ENCODE results near the gene TAGLN.

TAGLN gene

DNA sequence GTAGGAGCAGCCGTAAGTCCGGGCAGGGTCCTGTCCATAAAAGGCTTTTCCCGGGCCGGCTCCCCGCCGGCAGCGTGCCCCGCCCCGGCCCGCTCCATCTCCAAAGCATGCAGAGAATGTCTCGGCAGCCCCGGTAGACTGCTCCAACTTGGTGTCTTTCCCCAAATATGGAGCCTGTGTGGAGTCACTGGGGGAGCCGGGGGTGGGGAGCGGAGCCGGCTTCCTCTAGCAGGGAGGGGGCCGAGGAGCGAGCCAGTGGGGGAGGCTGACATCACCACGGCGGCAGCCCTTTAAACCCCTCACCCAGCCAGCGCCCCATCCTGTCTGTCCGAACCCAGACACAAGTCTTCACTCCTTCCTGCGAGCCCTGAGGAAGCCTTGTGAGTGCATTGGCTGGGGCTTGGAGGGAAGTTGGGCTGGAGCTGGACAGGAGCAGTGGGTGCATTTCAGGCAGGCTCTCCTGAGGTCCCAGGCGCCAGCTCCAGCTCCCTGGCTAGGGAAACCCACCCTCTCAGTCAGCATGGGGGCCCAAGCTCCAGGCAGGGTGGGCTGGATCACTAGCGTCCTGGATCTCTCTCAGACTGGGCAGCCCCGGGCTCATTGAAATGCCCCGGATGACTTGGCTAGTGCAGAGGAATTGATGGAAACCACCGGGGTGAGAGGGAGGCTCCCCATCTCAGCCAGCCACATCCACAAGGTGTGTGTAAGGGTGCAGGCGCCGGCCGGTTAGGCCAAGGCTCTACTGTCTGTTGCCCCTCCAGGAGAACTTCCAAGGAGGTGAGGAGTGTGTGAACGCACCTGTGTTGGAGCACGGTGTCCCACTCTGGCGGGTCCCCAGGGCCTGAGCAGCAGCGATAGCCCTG lies at the start of gene TAGLN:
Gene TAGLN (plus strand): TSS at position 318 of the 863 bp plus-strand sequence. CDS start 3,644 bp downstream, outside the sequence.
- DNase-seq (ENCODE audit: low read depth in 2 of 3, low spot score in 2 of 3), result no peak

GRCh38 chr11:117152066-117152465 lies 47.1 kb upstream of the TAGLN start:
- DNase-seq (ENCODE audit: low read depth in 2 of 3, low spot score in 2 of 3), result no peak

DNA sequence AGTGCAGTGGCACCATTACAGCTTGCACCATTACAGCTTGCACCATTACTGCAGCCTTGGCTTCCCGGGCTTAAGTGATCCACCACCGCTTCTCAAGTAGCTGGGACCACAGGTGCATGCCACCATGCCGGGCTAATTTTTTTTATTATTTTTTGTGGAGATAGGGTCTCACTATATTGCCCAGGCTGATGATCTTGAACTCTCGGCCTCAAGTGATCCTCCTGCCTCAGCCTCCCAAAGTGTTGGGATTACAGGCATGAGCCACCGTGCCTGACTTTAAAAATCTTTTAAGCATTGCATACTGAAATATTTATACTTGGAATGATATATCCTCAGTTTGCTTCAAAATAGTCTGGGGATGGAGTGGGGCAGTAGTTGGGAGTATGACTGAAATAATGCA lies 44.7 kb upstream of the TAGLN start:
- DNase-seq (ENCODE audit: low read depth in 2 of 3, low spot score in 2 of 3), result no peak

DNA sequence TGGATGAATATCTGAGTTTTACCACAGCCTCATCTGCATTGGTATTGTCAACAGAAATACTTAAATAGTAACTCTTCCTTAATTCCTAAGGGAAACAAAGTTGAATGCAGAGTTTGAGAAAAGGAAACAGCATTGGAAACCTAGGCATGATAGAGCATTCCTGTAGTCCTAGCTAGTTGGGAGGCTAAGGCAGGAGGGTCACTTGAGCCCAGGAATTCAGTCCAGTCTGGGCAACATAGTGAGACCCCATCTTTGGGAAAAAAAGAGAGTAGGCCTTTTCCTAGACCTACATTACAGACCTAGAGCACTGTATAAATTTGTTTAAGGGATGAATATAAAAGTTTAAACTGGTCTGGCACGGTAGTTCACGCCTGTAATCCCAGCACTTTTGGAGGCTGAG lies 41.7 kb upstream of the TAGLN start:
- DNase-seq (ENCODE audit: low read depth in 2 of 3, low spot score in 2 of 3), result no peak

DNA sequence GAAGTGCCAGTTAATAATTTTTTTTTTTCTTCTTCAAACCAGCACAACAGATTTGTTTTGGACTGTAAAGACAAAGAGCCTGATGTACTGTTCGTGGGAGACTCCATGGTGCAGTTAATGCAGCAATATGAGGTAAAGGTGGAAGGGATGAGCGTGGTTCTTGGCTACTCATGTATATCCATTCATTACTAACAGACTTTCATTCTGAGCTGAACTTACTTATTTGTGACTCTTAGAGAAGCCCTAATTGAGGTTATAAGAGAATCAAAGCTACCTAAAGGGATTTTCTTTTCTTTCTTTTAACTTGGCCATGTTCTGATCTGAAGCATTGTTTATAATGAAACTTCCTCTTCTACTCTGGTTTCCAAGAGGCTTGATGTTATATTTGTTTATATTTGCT lies 39.3 kb upstream of the TAGLN start:
- DNase-seq (ENCODE audit: low read depth in 2 of 3, low spot score in 2 of 3), result no peak

- no peak for DNase-seq (ENCODE audit: low read depth in 2 of 3, low spot score in 2 of 3)
These were observed 38.3 kb upstream of the TAGLN start for GRCh38 chr11:117160826-117161225.

DNA sequence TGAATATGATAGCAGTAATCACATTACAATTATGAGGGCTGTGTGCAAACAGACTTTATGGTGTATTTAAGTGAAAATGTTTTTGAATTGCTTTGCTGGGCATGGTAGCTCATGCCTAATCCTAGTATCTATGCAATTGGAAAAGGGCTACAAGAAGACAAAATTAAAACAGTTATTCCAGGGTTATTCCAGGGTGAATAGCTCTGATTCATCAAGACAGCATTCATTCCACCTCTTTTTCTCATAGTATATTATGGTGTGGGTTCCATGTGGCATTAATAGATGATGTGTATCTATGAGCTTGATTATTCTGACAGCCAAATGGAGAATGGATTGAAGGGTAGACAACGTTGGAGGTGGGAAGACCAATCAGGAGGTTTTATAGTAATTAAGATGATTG lies 32.7 kb upstream of the TAGLN start:
- no peak for DNase-seq (ENCODE audit: low read depth in 2 of 3, low spot score in 2 of 3)

DNA sequence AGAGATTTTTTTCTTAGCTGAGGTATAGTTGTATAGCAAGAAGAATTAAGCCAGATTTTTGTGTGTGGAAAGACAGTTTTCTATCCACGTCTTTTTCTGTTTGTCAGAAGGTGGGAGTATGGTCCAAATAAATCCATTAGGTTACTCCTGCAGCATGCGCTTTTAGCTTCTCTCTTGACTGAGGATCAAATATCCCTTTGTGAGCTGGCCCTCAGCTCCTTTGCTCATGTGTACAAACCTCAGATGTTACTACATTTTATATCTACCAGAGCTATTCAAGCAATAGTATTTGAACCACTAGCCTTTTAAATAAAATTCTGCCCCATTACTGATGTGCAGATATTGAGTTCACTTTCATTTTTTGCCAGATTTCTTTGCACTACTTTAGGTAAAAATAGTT lies 29.4 kb upstream of the TAGLN start:
- DNase-seq (ENCODE audit: low read depth in 2 of 3, low spot score in 2 of 3), result no peak

DNA sequence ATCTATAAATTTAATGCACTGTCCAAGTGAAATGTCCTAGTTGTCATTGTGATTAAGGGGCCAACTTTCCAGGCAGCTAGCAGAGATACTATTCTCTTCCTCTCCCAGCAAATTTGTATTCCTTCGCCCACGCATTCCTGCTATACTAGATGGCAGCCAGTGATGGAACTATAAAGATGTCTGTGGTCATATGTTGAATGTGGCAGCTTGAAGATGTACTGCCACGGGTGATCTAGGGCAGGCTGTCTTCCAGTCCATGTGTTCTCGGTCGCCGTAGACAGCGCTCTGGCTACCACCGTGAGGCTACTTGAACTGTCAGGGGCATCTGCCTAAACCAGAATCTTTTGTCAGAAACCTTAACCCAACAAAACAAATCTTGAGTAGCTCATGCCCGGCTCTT lies 29.0 kb upstream of the TAGLN start:
- DNase-seq (ENCODE audit: low read depth in 2 of 3, low spot score in 2 of 3), result no peak

DNA sequence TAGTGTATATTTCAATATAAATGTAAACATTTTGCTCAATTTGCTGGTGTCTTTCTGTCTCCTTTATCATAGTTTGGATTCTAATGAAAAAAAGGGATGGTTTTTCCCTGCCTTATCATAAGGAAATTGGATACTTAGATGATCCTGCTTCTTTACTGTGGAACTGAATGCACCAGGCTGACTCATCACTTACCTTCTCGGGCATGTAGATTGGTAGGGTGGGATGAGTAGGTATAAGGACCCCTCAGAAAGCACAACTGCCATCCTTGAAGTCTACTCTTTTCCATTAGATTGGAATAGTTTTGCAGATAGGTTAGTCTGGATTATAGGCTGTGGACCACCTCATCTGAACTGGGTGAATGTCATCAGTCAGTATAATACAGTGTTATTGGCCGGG lies 28.2 kb upstream of the TAGLN start:
- no peak for DNase-seq (ENCODE audit: low read depth in 2 of 3, low spot score in 2 of 3)

- no peak for DNase-seq (ENCODE audit: low read depth in 2 of 3, low spot score in 2 of 3)
These were observed 27.6 kb upstream of the TAGLN start for GRCh38 chr11:117171404-117172061.

DNA sequence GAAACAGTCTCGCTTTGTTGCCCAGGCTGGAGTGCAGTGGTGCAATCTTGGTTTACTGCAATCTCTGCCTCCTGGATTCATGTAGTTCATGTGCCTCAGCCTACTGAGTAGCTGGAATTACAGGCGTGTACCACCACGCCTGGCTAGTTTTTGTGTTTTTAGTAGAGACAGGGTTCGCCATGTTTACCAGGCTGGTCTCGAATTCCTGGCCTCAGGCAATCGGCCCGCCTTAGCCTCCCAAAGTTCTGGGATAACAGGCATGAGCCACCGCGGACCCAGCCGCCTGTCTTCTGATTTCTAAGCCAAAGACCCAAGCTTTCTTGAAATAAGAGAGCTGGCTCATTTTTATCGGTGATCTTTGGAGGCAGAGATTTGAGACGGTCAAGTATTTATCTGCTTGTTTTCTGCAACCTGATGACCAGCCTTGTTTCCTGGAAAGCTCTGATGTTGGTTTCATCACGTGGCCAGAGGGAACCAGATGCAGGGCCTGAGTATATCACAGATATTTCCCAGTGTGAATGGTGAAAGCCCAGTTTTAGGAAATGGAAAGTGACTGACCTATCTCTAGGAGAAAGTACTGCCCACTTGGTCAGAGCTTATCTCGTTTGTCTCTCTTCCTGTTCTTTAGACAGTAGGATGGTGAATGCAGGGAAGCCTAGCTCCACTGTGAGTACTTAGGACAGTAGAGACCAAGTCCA lies 26.3 kb upstream of the TAGLN start:
- DNase-seq (ENCODE audit: low read depth in 2 of 3, low spot score in 2 of 3), result no peak

- no peak for DNase-seq (ENCODE audit: low read depth in 2 of 3, low spot score in 2 of 3)
These were observed 24.1 kb upstream of the TAGLN start for GRCh38 chr11:117175104-117175503.

DNA sequence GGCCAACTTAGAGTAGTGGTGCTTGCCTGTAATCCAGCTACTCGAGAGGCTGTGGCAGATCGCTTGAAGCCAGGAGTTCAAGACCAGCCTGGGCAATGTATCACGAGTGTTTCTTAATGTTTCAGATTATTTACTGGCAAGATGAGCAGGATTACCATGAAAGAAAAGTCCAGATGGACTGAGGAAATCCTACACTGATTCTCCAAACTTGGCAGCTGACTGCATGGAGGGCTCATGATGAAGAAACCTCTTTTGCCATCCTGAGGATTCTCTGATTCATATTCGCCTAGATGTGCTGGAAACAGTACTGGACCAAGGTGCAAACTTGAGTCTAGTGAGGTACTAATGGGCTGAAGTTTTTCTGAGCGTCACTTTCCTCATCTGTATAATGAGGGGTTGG lies 23.4 kb upstream of the TAGLN start:
- DNase-seq (ENCODE audit: low read depth in 2 of 3, low spot score in 2 of 3), result no peak

DNA sequence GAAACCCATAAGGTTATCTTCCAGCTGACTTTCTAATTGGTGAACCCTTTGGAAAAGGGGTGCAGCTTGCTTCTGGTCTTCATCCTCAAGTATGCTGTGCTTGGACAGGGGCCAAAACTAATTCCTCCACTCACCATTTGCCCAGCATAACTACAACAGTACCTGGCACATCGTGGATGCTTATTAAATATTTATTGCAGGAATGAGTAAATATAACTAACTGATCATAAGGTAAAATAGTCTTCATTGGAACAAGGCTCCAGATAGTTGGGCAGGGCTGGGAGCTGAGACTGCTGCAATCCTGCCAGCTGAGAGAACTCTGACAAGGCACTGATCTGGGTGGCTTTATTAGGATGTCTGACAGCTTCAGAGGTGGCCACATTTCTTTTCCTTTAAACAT lies 23.0 kb upstream of the TAGLN start:
- no peak for DNase-seq (ENCODE audit: low read depth in 2 of 3, low spot score in 2 of 3)

GRCh38 chr11:117177534-117178209 lies 21.5 kb upstream of the TAGLN start:
- DNase-seq (ENCODE audit: low read depth in 2 of 3, low spot score in 2 of 3), result no peak

DNA sequence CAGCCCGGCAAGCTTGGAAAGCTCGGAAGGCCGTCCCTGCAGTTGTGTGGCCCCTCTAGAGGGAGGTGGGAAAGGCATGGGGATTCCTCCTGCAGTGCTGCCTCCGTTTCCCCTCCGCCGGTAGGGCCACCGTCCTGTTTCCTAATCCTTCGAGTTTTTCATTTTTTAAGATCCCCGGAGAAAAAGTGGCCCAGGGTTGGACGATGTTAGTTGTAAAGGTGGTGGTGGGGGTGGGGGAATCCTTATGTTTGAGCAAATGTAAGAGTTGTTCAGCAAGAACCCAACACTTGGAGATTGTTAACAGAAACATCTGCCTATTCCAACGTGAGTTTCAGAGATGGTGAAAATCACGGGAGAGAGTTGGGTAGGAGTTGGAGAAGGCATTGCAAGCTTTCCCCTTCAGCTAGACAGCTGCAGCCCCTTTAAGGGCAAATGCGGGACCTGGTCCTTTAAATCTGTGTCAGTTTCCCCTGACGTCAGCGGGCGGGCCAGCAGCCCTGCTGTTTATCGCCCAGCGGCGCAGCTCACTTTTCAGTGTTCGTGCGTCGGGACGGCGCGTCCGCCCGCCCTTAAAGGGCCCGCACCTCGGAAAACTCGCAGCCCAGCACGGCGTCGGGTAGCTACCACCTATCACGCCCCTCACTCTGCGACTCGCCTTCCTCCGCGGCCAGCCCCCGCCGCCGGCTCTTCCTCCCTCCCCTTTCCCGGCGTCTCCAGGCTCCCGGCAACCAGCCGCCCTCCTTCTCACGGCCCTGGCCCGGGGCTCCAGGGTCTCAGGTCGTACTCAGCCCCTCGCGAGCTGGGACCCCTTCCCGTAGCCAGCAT lies 20.7 kb upstream of the TAGLN start, which contains the start of gene SIDT2:
Gene SIDT2 (plus strand): TSS at position 534 of the 825 bp plus-strand sequence. CDS start 521 bp downstream, outside the sequence.
- peak; percentile 50 to 74 (median 73) for DNase-seq (ENCODE audit: low read depth in 2 of 3, low spot score in 2 of 3)

DNA sequence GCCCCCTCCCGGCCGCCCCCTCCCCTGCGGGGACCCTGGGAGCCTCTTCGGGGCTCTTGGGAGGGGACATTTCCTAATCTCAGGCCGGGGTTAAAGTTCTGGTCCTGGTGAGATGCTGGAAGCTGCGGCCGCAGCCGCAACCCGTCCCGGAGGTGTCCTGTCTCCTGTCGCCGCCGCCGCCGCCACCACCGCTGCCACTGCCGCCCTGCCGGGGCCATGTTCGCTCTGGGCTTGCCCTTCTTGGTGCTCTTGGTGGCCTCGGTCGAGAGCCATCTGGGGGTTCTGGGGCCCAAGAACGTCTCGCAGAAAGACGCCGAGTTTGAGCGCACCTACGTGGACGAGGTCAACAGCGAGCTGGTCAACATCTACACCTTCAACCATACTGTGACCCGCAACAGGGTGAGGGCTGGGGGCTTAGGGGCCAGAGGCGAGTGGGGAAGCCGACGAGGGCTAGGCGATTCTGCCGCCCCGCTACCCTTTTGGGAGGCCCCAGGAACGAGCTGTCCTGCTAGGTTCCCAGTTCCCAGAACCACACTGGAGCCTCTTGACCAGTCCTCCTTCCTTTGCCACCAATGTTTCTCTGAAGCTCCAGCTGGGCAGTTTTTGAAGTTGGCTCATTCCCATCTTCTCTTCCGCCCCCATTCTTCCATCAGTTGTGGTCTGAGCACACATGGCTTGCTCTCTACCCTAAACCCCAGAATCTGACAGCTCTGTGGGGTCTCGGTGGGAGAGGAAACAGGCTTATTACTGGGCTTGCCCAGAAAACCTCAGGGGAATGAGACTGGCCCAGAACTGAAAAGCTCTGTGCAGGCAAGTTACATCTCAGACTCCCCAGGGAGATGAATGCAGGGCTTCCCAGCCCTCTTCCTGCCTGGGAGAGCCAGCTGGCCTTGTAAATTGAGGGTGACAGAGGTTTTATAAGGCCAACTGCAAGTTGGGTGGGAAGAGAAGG lies 19.8 kb upstream of the TAGLN start:
- peak in 2 of 3 experiments; percentile 14 to 16 for DNase-seq (ENCODE audit: low read depth in 2 of 3, low spot score in 2 of 3)

- DNase-seq (ENCODE audit: low read depth in 2 of 3, low spot score in 2 of 3), result no peak
These were observed 19.1 kb upstream of the TAGLN start for GRCh38 chr11:117180020-117180419.
